ENCODE results near the gene AQP2. TPM values are rescaled to one million over a fixed set of nuclear protein-coding genes. Genes with fewer than 3 reads are reported as not detected.

Gene AQP2, protein sequence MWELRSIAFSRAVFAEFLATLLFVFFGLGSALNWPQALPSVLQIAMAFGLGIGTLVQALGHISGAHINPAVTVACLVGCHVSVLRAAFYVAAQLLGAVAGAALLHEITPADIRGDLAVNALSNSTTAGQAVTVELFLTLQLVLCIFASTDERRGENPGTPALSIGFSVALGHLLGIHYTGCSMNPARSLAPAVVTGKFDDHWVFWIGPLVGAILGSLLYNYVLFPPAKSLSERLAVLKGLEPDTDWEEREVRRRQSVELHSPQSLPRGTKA
- not detected for total RNA-seq

DNA sequence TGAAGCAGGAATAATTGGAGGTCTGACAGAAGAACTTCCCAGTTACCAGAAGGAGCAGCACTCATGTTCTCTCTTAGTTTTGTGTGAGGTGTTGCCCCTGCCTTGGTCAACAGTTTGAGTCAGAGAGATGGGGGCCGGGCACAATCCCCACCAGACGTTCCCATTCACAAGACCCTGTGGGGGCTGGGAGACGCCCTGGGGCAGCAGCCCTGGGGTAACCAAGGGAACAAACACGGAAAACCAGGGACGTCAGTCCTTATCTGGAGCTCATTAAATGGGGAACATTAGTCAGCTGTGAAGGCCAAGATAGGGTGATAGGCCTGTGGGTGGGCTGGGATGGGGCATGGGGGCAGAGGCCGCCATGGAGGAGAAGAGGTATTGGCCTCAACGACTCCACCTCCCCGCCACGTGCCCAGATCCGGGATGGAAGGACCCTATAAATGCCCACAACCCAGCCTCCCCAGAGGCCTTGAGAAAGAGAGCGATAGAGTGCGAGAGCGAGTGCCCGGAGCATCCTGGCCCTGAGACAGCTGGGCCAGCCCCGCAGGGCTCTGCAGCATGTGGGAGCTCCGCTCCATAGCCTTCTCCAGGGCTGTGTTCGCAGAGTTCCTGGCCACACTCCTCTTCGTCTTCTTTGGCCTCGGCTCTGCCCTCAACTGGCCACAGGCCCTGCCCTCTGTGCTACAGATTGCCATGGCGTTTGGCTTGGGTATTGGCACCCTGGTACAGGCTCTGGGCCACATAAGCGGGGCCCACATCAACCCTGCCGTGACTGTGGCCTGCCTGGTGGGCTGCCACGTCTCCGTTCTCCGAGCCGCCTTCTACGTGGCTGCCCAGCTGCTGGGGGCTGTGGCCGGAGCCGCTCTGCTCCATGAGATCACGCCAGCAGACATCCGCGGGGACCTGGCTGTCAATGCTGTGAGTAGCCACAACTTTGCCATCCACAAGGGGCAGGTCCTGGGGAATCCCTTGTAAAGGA, at the start of gene AQP2:
AQP2 (plus strand) TSS at position 465 of the 979 bp plus-strand sequence; CDS start at position 559, 94 bp downstream.

DNA sequence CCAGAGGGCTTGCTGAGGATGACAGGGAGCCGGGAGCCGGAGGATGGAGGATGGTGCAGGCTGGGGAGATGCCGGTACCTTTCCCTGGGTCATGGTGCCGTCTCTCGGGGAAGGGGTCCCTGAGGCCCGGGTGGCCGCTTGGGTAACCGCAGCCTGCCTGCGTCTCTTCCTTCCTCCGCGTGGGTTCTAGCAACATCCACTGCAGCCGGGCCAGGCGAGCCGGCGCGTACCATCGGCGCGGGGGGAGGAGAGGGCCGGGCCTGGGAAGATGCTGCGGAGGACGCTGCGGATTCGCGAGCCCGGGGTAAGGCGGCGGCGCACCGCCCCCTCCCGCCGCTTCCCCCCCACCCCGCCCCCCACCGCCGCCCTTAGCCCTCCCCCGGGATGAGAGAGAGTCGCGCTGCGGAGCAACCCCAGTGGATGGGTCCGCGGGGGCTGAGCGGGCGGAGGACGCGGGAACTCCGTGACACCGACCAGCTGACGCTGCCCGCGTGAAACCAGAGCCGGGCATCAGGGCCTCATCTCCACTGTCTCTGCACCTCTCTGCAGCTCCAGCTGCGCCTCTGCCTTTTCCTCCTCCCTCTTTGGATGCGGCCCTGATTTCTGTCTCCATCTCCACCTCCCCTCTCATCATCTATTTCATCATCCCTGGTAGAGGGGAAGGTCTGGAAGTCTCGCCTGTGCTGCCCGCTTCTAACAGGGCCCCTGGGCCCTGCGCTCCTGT, 46.7 kb upstream of the AQP2 start, which contains the start of gene FAIM2:
FAIM2 (minus strand) TSS at position 201 of the 724 bp plus-strand sequence; CDS start at position 93, 108 bp downstream.

DNA sequence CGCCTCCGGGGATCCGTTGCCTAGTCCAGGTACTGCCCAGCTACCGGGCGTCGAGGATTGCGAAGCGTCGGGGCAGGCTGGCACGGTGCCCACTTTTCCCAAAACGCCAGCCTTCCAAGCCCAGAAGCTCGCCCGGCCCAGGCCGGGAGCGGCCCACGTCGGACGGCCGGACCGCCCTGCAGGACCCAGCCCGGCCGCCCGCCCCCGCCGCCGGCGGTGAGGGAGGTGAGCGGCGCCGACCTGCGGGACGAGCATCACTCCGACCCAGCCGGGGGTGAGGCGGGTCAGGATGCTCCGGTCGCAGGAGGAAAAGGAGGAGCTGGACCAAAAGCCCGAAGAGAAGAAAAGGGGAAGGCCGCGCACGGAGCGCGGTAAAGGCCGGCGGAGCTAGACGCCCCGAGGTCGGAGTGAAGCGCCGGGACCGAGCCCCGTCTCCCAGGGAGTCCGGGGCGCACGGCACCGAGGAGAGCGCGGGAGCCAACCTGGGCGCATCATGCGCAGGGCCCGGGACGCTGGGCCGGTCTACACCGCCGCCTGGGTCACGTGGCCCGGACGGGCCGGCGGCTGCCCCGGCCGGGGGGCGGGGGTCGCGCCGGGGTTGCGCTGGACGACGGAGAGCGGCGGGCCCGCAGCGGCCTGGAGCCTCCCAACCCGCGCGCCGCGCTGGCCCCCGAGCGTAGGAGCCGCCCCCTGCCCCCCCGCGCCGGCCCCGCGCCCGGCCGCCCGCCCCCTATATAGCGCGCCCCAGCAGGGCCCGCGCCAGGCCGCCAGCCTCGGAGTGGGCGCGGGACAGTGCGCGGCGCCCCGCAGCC, 10.8 kb downstream of the AQP2 start, which contains the start of gene AQP5:
AQP5 (plus strand) TSS at position 762 of the 812 bp plus-strand sequence. CDS start 146 bp downstream, outside the sequence.

DNA sequence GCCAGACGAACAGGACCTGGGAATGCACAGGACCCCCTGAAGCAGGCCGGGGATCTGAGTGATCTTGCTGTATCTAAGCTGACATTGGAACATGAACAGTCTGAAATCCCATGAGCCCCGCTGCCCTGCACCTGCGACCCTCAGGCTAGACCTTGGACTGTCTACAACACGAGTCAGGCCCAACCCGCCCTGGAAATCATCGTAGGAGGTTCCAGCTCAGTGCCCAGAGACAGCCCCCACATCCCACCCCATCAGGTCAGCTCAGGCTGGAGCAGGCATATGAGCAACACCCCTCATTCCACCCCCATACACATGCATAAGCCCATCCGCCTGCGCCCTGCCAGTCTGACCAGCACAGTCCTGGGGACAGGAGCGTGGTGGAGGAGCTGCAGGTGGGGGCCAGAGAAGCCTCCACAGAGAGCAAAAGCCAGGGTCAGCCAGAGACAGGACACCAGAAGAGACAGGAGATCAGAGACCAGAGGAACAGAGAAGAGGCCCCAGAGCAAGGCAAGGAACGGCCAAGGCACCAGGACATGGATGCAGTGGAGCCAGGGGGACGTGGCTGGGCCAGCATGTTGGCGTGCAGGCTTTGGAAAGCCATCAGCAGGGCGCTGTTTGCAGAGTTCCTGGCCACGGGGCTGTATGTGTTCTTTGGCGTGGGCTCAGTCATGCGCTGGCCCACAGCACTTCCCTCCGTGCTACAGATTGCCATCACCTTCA, 22.3 kb downstream of the AQP2 start, which contains the start of gene AQP6:
AQP6 (plus strand) TSS at position 307 of the 720 bp plus-strand sequence; CDS start at position 534, 227 bp downstream.

Other genes starting within 250 kb of the AQP2 start
- gene FMNL3, start 243.3 kb upstream of the AQP2 start, total RNA-seq, result 30.1 TPM
- 310 TPM for gene TMBIM6, start 209.2 kb upstream of the AQP2 start, total RNA-seq
- 22.6 TPM for gene NCKAP5L, start 122.3 kb upstream of the AQP2 start, total RNA-seq
- 5.5 TPM for gene BCDIN3D, start 107.6 kb upstream of the AQP2 start, total RNA-seq
- gene FAIM2, start 46.8 kb upstream of the AQP2 start, total RNA-seq, result 26.3 TPM
- 82.5 TPM for gene AQP5, start 11.1 kb downstream of the AQP2 start, total RNA-seq
- 1.9 TPM for gene AQP6, start 22.2 kb downstream of the AQP2 start, total RNA-seq
- 49.2 TPM for gene RACGAP1, start 74.8 kb downstream of the AQP2 start, total RNA-seq
- 8.0 TPM for gene ASIC1, start 106.9 kb downstream of the AQP2 start, total RNA-seq
- gene SMARCD1, start 134.6 kb downstream of the AQP2 start, total RNA-seq, result 115 TPM
- gene GPD1, start 153.3 kb downstream of the AQP2 start, total RNA-seq, result 28.3 TPM
- gene COX14, start 161.5 kb downstream of the AQP2 start, total RNA-seq, result 23.0 TPM
- gene CERS5, start 216.6 kb downstream of the AQP2 start, total RNA-seq, result 54.8 TPM

Measured in camera-type eye (tissue), 1 donor.